HepG2 (cell line): ENCODE results near the gene C5orf24. TPM values are rescaled to one million over a fixed set of nuclear protein-coding genes. Genes with fewer than 3 reads are reported as not detected.

Experiments
- ARID5B ChIP-seq: IDR thresholded peaks from 2 replicates; pipeline ENCODE4 v1.4.0; 2020; ENCODE audit warnings: mild to moderate bottlenecking, missing genetic modification reagents
- FOXC1 ChIP-seq: sonication (generic); formaldehyde crosslinking; IDR thresholded peaks from 2 replicates; pipeline ENCODE4 v1.8.0; 2022; ENCODE audit warnings: mild to moderate bottlenecking, missing genetic modification reagents, borderline replicate concordance
- FOXO1 ChIP-seq: sonication (generic); formaldehyde crosslinking; IDR thresholded peaks from 2 replicates; pipeline ENCODE4 v1.4.0; 2020; ENCODE audit warnings: missing genetic modification reagents
- NR3C1 ChIP-seq: sonication (generic); formaldehyde crosslinking; IDR thresholded peaks from 2 replicates; pipeline ENCODE4 v1.4.0; 2020; ENCODE audit warnings: missing genetic modification reagents
- ZBTB34 ChIP-seq: sonication (generic); formaldehyde crosslinking; IDR thresholded peaks from 2 replicates; pipeline ENCODE4 v1.8.0; 2022; ENCODE audit warnings: mild to moderate bottlenecking, missing genetic modification reagents
- ZNF30 ChIP-seq: sonication (generic); formaldehyde crosslinking; IDR thresholded peaks from 2 replicates; pipeline ENCODE4 v1.5.0; 2020; ENCODE audit warnings: mild to moderate bottlenecking, missing genetic modification reagents
- ZNF317 ChIP-seq: sonication (generic); formaldehyde crosslinking; IDR thresholded peaks from 2 replicates; pipeline ENCODE4 v1.5.0; 2020; ENCODE audit warnings: mild to moderate bottlenecking, missing genetic modification reagents
- polyA plus RNA-seq, 8 experiments: library from polyadenylated mRNA; depleted of rRNA in 3 of 8; stranded (reverse) in 7 of 8; unstranded in 1 of 8; fragments of >200 nt; fragmentation: Illumina TruSeq in 4 of 8; extraction: Trizol in 4 of 8; gene quantifications; 2 replicates each; pipeline versions ENCODE4 v1.2.1 to v1.2.3, GENCODE V29; 2011 to 2016; ENCODE audit warnings: low read depth in 4 of 8, missing spikeins in 1 of 8, mixed read lengths in 1 of 8; ENCODE audit not compliant: insufficient read depth in 1 of 8
- total RNA-seq, 5 experiments: library from RNA; depleted of rRNA; stranded (reverse); fragments of >200 nt; fragmentation: Illumina TruSeq; extraction: Trizol; gene quantifications; 2 replicates each; pipeline ENCODE4 v1.2.3, GENCODE V29; 2016; ENCODE audit warnings: low read depth in 1 of 5
- TF ChIP-seq, protein P1 (sequence below): sonication (generic); formaldehyde crosslinking; IDR thresholded peaks from 2 replicates; pipeline ENCODE4 v1.8.0; 2022; ENCODE audit warnings: missing genetic modification reagents, low read depth, mild to moderate bottlenecking, borderline replicate concordance
- TF ChIP-seq, protein P2 (sequence below): sonication (generic); formaldehyde crosslinking; IDR thresholded peaks from 2 replicates; pipeline ENCODE4 v1.9.0; 2021; ENCODE audit warnings: missing genetic modification reagents, borderline replicate concordance
- TF ChIP-seq, protein P3 (sequence below): sonication (generic); formaldehyde crosslinking; IDR thresholded peaks from 2 replicates; pipeline ENCODE4 v1.4.0; 2020; ENCODE audit warnings: missing genetic modification reagents
- TF ChIP-seq, protein P4 (sequence below): sonication (generic); formaldehyde crosslinking; conservative IDR thresholded peaks from 2 replicates; pipeline ENCODE4 v1.8.1; 2023; ENCODE audit warnings: missing genetic modification reagents
- TF ChIP-seq, protein P5 (sequence below): sonication (generic); formaldehyde crosslinking; IDR thresholded peaks from 2 replicates; pipeline ENCODE4 v1.4.0; 2020; ENCODE audit warnings: mild to moderate bottlenecking, missing genetic modification reagents

Gene C5orf24
- total and polyA plus RNA-seq, 2 of the 13 experiments (the other 11 are each of a cell fraction or from before 2014, with no cell fraction given) = 34.6 to 41.5 TPM

- TF ChIP-seq ZNF30 (peak; percentile 82; the same call in 1 of the 2 replicates), ZBTB34 (CRISPR knock-in tag) (no peak), ZNF317 (peak; percentile 83), ARID5B (CRISPR knock-in tag) (peak; percentile 76), FOXC1 (peak; percentile 97), NR3C1 (CRISPR knock-in tag) (no peak), FOXO1 (CRISPR knock-in tag) (0 out of 2 replicates have a peak, but pooled peaks have one; percentile 64)
- TF ChIP-seq, protein P1, sequence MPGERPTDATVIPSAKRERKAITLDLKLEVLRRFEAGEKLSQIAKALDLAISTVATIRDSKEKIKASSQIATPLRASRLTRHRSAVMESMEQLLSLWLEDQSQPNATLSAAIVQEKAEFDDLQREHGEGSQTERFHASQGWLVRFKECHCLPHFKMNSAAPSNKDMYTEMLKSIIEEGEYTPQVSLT (CRISPR knock-in tag) = no peak; the same call in 1 of the 2 replicates
- TF ChIP-seq, protein P2, sequence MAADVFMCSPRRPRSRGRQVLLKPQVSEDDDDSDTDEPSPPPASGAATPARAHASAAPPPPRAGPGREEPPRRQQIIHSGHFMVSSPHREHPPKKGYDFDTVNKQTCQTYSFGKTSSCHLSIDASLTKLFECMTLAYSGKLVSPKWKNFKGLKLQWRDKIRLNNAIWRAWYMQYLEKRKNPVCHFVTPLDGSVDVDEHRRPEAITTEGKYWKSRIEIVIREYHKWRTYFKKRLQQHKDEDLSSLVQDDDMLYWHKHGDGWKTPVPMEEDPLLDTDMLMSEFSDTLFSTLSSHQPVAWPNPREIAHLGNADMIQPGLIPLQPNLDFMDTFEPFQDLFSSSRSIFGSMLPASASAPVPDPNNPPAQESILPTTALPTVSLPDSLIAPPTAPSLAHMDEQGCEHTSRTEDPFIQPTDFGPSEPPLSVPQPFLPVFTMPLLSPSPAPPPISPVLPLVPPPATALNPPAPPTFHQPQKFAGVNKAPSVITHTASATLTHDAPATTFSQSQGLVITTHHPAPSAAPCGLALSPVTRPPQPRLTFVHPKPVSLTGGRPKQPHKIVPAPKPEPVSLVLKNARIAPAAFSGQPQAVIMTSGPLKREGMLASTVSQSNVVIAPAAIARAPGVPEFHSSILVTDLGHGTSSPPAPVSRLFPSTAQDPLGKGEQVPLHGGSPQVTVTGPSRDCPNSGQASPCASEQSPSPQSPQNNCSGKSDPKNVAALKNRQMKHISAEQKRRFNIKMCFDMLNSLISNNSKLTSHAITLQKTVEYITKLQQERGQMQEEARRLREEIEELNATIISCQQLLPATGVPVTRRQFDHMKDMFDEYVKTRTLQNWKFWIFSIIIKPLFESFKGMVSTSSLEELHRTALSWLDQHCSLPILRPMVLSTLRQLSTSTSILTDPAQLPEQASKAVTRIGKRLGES (CRISPR knock-in tag) = no peak
- TF ChIP-seq, protein P3, sequence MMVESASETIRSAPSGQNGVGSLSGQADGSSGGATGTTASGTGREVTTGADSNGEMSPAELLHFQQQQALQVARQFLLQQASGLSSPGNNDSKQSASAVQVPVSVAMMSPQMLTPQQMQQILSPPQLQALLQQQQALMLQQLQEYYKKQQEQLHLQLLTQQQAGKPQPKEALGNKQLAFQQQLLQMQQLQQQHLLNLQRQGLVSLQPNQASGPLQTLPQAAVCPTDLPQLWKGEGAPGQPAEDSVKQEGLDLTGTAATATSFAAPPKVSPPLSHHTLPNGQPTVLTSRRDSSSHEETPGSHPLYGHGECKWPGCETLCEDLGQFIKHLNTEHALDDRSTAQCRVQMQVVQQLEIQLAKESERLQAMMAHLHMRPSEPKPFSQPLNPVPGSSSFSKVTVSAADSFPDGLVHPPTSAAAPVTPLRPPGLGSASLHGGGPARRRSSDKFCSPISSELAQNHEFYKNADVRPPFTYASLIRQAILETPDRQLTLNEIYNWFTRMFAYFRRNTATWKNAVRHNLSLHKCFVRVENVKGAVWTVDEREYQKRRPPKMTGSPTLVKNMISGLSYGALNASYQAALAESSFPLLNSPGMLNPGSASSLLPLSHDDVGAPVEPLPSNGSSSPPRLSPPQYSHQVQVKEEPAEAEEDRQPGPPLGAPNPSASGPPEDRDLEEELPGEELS (CRISPR knock-in tag) = peak; percentile 15; the same call in 1 of the 2 replicates
- TF ChIP-seq, protein P4, sequence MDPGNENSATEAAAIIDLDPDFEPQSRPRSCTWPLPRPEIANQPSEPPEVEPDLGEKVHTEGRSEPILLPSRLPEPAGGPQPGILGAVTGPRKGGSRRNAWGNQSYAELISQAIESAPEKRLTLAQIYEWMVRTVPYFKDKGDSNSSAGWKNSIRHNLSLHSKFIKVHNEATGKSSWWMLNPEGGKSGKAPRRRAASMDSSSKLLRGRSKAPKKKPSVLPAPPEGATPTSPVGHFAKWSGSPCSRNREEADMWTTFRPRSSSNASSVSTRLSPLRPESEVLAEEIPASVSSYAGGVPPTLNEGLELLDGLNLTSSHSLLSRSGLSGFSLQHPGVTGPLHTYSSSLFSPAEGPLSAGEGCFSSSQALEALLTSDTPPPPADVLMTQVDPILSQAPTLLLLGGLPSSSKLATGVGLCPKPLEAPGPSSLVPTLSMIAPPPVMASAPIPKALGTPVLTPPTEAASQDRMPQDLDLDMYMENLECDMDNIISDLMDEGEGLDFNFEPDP (CRISPR knock-in tag) = 0 out of 2 replicates have a peak, but pooled peaks have one; percentile 93
- TF ChIP-seq, protein P5, sequence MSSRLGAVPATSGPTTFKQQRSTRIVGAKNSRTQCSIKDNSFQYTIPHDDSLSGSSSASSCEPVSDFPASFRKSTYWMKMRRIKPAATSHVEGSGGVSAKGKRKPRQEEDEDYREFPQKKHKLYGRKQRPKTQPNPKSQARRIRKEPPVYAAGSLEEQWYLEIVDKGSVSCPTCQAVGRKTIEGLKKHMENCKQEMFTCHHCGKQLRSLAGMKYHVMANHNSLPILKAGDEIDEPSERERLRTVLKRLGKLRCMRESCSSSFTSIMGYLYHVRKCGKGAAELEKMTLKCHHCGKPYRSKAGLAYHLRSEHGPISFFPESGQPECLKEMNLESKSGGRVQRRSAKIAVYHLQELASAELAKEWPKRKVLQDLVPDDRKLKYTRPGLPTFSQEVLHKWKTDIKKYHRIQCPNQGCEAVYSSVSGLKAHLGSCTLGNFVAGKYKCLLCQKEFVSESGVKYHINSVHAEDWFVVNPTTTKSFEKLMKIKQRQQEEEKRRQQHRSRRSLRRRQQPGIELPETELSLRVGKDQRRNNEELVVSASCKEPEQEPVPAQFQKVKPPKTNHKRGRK (CRISPR knock-in tag) = no peak
Measured at GRCh38 chr5:134873987-134874830, 28.4 kb downstream of the C5orf24 start, which contains the start of gene TXNDC15 (continued).
